D721Med (cell line): Measurements from ENCODE around the gene METTL3.

ENCODE experiments used
- DNase-seq: peaks from one replicate; pipeline ENCODE4 v3.0.0; 2011; ENCODE audit warnings: low spot score; ENCODE audit not compliant: insufficient read length
- FAIRE-seq: peaks from 2 replicates; lab custom pipeline; 2011; peaks lifted over from hg19 to GRCh38; lab: Jason Lieb, UNC
- CTCF ChIP-seq: IDR thresholded peaks from 2 replicates; pipeline ENCODE4 v1.5.1; 2012; ENCODE audit warnings: mild to moderate bottlenecking, control low read depth; ENCODE audit not compliant: insufficient read depth; ENCODE audit errors: missing control alignments

Gene METTL3

DNA sequence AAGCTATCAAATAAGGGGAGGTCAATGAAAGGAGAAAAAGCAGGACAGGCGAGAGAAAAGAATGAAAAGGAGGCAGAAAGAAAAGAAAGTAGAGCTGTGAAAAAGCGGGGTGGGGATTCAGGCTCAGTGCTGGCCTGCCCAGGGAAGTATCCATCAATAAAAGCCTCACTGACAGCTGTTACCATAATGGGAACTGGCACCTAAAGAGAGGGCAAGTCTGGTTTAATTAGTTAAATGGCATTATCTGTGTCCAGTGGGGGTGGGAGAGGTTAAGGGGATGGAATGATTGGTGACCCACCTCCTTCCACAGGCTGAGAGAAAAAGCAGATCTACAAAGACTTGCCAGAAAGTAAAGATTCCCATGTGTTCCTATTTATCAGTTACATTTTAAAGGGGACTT, 7.6 kb upstream of the METTL3 start:
- TF ChIP-seq CTCF = no peak
- no peak for DNase-seq
- FAIRE-seq = no peak

GRCh38 chr14:21514341-21514740, 3.2 kb upstream of the METTL3 start:
- TF ChIP-seq CTCF = no peak
- DNase-seq (no peak), FAIRE-seq (no peak)

DNA sequence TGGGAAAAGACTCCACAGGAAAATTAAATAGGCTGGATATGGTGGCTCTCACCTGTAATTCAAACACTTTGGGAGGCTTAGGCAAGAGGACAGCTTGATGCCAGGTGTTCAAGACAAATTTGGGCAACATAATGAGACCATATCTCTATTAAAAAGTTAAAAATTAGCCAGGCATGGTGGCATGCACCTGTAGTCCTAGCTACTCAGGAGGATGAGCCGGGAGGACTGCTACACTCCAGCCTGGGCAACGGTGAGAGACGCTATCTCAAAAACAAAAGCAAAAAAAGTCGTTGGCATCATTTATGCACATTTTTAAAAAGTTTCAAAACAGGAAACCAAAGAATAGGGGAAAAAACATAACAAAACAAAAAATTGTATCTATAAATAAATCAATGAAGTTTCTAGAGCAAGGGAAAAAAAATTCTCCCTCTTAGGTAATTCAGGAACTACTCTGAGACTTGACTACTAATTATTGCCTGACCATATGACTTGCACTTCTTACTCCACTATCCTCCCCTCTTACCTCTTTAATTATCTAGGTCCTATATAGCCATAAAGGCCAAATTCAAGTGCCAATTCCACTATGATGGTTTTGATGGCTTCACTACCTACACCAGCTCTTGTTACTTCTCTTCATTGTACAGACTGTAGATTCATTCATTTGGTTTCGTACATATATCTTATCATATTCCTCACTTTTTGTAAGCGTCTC, 1.6 kb downstream of the METTL3 start:
- DNase-seq (no peak), FAIRE-seq (no peak)
- no peak for TF ChIP-seq CTCF

DNA sequence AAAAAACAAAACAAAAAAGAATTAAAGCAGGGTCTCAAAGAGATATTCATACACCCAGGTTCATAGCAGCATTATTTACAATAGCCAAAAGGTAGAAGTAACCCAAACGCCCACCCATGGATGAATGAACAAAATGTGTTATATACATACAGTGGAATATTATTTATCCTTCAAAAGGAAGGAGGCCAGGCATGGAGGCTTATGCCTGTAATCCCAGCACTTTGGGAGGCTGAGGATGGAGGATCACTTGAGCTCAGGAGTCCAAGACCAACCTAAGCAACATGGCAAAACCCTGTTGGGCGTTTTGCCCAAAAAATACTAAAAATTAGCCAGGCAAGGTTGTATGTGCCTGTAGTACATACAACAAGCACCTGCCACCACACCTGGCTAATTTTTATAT, 4.6 kb downstream of the METTL3 start:
- FAIRE-seq = no peak
- no peak for DNase-seq
- no peak for TF ChIP-seq CTCF

GRCh38 chr14:21505012-21505553, 6.1 kb downstream of the METTL3 start:
- no peak for FAIRE-seq
- no peak for DNase-seq
- TF ChIP-seq CTCF = no peak

- TF ChIP-seq CTCF = no peak
- FAIRE-seq (no peak), DNase-seq (no peak)
Observed at GRCh38 chr14:21503376-21503775, 7.8 kb downstream of the METTL3 start.

- TF ChIP-seq CTCF = no peak
- DNase-seq (no peak), FAIRE-seq (no peak)
Observed at GRCh38 chr14:21501568-21501967, 9.6 kb downstream of the METTL3 start.
